GM19239 (cell line): ENCODE data around the gene DNAI1.

Experiments used
- DNase-seq: peaks from one replicate; pipeline ENCODE4 v3.0.0; 2011; ENCODE audit warnings: low spot score; ENCODE audit not compliant: insufficient read length
- FAIRE-seq: peaks from 2 replicates; lab custom pipeline; 2011; peaks lifted over from hg19 to GRCh38; lab: Jason Lieb, UNC

DNAI1 gene

DNA sequence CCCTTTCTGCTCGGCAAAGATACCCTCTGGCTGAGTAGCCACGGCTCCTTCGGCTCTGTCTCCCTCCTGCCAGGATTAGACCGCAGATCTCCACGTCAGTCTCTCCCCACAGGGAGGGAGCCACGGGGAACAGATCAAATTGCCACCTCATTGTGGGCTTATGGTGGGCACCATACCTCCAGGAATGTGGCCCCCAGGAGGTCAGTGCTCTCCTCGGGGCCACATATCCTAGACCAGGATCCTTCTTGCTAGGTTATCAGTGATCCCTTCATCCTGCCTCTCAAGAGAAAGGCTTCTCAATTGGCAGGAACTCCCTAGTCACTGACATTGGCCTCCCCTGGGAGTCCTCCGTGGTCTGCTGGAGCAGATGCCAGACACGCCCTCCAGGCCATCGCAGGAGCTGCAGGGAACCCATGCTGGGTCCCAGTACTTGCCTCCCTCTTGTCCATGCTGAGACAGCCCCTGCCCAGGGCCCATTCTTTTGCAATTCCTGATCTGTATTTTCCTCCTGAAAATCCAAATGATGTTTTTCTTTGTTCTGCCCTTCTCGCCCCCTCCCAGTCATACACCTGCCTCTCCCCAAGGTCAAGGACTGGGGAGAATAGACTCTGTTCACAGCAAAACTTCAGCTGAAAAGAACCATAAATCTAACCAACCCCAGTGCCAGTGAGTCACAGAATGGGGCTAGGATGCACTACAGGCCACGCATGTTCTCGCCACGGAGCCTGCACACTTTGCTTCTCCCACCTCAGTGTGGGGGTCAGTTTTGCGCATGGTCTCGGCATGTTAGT, 95.8 kb downstream of the DNAI1 start:
- no peak for DNase-seq
- no peak for FAIRE-seq

DNA sequence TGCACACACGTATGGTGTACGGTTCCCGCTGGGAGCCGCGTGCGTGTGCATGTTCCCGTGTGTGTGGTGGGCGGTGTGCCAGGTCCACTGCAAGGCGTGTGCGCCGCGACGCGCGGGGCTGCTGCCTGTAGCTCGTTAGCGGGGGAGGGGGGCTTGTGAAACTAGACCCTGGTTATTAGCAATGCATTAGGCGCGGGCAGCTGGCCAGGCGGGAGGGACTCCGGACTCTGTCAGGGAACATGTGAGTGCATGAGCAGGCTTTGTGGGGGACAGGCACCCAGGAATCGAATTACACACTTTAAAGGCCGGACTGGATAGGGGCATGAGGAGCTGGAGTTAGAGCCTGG, 96.4 kb downstream of the DNAI1 start:
- FAIRE-seq (no peak), DNase-seq (no peak)

DNA sequence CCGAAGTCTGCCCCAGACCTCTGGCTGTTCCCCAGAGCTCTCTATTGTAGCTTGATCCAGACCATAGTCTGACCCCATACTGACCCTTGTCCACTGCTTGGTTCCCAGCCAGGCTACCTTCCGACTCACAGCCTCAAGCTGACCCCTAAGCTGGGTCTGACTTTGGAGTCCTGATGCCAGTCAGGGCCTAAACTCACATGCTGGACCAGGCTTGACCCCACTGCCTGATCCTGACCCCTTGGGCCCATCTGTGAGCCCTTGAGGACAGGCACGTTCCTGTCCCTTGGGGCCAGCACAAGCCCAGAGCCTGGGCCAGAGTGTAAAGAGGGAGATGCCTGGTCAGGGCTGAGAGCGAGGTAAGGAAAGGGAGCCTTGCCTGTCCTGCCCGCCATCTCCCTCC, 96.9 kb downstream of the DNAI1 start:
- DNase-seq (no peak), FAIRE-seq (no peak)

DNA sequence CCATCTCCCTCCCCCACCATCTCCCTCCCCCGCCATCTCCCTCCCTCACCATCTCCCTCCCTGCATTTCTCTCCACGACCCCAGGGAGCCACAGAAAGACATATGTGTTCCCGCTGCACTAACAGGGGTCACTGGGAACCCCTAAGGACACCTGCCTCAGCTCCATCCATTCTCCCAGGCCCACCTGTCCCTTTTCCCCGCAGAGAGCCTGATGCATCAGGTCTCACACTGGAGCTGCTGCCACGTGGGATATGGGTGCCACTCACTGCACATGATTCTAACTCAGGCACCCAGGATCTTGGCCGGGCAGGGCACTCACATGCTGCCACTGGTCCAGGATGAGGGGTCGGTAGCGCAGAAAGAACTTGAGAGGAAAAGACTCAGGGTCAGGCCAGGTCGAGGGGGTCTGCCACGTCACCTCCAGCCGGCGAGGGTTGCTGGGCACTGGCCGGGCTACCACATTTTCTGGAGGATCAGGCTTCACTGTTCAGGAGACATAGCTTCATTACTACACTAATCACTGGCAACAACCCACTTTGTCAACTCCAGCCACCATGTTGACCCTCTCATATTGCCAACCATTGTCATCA, 97.4 kb downstream of the DNAI1 start:
- DNase-seq (no peak), FAIRE-seq (no peak)

DNA sequence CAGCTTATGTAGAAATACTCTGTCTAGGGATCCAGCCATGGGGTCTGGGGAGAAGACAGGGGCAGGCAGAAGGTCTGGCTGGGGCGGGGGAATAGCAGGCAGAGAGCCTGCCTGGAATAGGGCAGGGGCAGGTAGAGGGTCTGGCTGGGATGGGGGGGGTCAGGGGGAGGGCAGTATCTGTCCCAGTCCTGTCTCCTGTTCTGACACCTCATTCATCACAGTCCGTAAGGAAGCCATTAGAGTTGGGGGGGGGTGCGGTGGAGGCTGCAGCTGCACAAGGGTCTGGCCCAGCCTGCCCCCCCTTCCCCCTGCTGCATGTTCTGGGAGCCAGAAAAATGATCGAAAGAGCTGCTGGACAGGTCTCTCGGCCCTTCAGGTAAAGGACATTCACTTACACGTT, 98.3 kb downstream of the DNAI1 start:
- FAIRE-seq = no peak
- no peak for DNase-seq

DNA sequence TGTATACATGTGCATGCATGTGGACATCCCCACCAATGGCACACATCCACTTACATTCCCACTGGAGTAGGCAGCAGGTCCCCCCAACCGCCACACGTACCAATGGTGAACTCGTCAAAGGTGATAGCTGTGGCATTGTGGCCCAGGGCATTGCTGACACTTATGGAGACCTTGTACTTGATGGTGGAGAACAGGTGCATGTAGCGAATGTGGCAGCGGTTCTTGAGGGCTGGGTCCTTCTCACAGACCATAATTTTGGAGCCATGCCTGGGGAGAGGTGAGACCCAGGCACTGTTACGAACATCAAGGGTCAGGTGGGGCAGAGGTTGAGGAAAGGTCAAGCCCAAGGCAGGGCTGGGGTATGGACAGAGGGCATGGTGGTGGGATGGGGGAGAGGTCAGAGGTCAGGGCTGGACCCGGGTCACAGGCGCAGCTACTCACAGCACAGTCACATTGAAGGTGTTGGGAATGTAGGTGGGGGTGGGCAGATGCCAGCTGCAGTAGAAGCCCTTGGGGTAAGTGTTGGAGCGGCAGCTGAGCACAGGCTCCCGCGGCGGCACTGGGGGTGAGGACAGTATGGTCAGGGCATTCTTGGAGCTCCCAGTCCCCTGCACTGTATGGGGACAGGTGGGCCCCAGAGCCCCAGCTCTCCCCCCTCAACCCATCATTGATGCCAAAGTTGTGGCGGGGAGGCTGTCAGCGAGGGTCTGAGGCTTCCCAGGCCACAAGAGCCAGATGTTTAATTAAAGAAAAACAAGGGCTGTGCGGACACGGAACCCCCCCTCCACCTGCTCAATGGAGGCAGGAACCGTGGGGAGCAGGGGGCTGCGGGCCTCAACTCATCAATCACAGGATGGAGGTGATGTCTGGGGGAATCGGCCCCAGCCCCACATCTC, 99.1 kb downstream of the DNAI1 start:
- no peak for DNase-seq

DNA sequence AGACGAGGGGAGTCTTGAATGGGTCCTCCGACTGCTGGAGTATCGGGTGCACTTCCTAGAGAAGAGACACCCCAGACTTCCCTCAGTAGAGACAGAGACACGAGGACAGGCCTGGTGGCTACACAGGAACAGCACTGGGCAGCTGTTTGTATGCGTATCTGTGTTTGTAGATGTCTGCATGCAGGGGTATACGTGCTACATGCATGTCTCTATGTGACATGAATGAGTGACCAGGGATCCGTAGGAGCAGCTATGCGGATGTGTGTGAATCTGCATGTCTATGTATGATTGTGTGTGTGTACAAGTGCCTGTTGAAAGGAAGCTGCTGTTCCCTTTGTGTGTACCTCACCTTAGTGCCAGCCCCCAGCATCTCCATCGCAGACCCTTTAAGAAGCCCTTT, 99.8 kb downstream of the DNAI1 start:
- FAIRE-seq (no peak), DNase-seq (no peak)

More for the DNA sequence above, 99.1 kb downstream of the DNAI1 start:
- no peak for FAIRE-seq

DNA sequence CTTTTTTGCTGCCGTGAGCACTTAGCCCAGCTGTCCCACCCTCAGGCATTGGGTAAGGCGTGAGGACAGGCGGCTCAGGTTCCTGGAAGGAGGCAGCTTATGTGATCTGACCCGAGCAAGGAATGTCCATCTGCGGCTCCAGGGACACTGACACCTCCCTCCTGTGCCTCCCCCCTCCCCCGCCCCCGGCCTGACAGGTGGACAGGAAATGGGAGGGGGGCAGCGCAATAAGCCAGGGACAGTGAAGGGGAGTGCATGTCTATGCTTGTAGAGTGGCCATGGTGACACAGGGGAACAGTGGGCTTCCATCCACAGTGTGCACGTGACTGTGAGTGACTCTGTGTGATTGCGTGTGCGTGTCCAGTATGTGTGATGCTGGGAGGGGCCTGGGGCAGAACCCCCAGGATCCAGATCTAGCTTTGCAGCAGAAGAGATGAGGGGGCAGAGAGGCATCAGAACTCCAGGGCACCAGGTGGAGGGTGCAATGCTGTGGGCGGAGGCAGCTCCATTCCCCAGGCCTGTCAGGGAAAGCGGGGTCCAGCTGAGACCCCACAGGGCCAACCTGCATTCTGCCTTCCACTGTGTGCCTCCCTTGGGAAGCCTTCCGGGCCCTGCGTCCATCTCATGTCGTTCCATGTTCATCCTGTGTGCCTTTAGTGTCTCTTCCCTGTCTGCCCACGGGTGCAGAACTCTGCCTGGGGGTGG, 100.5 kb downstream of the DNAI1 start:
- FAIRE-seq (no peak), DNase-seq (no peak)

DNA sequence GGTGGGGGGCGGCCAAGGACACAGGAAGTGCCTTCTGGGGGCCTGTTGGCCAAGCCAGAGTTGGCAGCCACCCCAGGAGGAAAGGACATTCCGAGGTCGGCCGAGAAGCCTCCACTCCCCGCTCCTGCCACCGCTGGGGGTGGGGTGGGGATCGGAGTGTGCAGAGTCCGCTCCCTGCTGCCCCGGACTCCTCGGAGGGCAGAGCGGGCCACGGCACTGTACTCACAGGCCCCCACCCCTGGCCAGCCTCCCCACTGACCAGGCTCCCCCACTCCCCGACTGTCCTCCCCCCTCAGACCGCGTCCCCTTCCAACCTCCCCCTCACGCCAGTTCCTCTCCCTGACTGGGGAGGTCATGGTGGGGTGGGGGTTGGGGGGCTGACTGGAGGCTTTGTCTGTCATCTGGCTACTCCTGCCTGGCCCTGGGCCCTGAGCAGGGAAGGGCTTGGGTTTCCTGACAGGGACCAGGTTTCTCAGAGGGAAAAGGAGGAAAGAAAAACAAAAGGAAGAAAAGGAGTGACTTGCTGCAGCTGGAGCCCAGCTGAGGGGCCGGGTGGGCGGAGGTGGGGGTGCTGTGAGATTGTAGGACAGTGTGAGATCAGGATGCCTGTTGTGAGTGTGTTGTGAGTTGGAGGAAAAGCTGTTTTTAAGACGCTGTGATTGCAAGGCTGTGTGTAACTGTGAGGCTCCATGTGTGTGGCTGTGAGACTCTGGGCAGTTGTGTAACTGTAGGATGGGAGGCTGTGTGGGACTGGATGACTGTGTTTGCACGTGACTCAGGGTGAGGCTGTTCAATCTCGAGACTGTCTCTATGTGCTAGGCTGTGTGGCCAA, 101.2 kb downstream of the DNAI1 start:
- DNase-seq (no peak), FAIRE-seq (no peak)

DNA sequence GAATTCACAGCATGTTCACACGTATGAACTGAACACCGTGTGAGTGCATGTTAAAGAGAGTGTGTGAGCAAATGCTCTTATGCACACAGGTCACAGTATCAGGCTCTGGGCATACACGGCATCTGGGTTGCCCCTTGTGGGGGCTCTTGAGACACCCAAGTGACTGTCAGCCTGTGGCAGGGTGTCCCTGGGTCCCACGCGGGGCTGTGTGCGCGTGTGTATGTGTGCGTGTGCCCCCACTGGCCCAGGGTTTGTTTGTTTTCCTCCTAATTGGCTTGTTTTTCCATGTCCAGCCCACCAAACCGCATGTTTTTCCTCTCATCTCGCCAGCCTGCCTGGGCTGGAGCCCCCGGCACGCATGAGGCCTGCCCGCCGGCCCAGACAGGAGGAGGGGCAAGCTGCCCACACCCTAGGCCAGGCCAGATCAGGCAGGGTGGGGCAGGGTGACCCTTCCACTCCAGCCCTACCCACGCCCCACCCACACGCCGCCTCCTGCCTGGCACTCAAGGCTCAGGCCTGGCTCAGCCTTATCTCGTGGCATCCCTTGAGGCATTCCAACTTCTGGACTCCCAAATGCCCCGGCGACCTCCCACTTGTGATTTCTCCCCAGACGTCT, 102.1 kb downstream of the DNAI1 start:
- FAIRE-seq = no peak

DNA sequence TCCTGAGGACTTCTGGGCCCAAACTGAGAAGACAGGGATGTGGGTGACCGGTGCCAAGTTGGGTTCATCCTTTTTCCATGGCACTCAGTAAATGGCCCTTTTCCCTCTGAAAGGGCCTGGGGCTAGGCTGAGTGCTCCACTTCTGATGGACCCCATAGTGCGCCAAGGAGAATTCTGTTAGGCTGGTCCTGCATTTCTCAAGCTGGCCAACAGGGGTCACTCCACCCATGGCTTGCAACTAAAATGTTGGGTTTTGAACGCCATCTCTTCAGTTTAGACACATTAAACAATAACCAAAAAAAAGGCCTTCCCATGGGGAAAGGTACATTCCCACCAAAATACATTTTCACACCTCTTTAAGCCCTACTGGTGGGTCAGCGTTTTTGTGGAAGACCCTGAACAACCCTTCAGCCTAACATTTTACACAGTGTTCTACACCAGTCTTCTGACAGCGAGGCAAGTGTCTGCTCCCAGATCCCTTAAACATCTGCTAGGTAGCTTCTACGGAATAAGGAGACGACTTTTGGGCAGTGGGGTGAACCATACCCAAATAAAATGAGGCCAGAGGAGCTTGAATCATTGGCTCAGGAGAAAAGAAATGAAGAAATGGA, 103.6 kb downstream of the DNAI1 start:
- FAIRE-seq = no peak

More for the DNA sequence above, 102.1 kb downstream of the DNAI1 start:
- DNase-seq = no peak

DNA sequence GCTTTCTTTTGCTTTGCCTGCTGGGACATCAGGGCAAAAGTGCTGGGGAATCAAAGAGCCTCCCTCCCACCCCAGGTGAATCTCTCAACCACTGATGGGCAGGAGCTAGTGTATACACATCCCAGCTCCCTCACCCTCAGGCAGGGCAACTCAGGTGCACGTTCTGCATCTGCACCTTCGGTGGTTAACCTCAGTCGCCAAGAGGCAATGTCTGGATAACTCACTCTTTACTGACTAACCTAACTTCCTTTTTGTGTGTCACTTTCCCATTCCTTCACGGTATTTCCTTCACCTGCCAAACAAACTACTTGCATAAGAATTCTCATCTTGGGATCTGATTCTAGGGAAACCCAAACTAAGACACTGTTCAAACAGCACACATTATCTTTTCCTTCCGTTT, 104.7 kb downstream of the DNAI1 start:
- FAIRE-seq = peak; percentile 18
- DNase-seq = no peak

More for the DNA sequence above, 103.6 kb downstream of the DNAI1 start:
- DNase-seq = no peak

DNA sequence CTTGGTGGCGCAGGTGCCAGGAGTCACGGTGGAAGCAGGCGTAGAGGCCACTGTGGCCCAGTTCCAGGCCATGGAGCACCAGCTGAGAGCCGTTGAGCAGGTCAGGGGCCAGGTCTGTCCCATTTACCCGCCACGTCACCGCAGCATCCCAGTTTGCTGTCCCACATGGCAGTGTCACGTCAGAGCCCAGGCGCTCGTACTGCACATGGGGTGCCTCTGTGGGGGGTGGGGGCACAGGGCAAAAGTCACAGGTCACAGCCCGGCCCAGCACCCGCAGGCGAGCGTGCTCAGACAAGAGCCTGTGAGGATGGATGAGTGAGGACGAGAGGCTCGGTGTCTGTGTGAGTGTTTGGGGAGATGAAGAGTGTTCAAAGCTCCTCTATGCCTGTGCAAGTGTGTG, 106.0 kb downstream of the DNAI1 start:
- DNase-seq = no peak
- FAIRE-seq = no peak

DNA sequence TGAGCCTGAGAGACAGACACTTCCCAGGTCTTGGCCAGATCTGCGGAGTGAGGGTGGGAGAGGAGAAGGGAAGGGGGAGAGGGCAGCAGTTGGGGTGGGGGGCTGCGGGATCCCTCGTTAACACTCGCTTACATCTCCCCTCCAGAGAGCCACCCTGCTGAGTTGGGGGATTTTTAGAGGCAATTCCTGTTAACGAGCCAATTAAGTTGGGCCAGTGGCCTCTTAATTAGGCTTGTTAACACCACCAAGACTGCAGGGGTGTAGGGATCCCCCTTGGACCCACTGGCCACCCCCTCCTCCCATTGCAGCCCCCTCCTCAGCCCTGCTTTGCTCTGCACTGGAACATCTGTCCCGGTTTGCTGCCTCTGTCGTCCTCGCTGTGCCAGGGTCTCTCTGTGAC, 107.3 kb downstream of the DNAI1 start:
- no peak for FAIRE-seq

DNA sequence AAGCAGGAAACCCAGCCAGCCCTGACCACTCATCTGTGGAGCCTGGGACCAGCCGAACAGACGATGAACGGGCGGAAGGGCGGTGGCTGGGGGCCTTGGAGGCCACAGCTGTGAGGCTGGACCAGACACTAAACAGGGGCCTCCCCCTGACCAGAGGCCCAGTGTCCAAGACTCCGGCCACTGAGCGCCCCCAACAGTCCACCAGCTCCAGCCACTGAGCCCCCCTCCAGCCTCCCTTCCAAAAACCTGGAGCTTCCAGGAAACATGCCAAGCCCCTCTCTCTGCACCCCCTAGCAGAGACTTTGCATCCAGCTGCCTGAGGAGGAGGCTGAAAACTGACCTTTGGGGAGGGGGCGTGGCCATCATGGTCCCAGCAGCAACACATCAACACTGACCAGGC, 107.7 kb downstream of the DNAI1 start:
- DNase-seq (no peak), FAIRE-seq (no peak)

More for the DNA sequence above, 107.3 kb downstream of the DNAI1 start:
- no peak for DNase-seq

DNA sequence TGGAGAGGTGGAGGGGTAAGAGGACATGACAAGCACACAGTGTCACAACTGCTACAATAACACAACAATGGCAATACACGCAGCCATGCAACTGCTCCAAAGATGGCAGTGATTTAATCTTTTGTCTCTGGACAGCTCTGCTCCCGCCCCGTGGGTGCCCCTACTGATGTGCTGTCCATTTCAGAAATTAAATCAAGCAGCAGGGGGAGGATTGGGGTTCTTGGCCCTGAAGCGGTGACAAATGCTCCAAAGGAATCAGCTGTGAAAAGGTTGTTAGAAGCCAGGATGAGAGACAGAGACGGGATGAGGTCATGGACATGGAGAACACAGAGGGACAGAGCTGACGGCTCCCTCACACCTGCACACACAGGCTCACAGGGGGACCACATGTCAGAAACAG, 108.4 kb downstream of the DNAI1 start:
- FAIRE-seq (no peak), DNase-seq (no peak)

DNA sequence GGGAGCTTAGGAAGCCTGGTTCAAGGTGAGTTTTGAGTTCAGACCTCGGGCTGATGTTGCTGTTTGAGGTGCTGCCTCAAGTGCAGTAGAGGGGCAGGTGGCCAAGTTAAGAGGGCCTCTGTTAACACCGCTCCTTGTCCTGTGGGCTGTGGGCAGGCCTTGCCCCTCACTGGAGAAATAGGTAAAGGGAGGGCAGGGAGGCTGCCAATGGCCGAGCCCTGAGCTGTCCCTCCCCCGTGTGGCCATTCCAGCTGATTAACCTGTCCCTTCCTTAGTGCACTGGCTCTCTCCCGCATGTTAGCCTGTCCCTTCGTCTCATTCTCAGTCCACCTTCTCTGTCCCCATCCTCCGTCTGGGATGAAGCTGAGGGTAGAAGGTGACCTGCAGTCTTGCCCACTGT, 109.5 kb downstream of the DNAI1 start:
- DNase-seq (no peak), FAIRE-seq (no peak)

DNA sequence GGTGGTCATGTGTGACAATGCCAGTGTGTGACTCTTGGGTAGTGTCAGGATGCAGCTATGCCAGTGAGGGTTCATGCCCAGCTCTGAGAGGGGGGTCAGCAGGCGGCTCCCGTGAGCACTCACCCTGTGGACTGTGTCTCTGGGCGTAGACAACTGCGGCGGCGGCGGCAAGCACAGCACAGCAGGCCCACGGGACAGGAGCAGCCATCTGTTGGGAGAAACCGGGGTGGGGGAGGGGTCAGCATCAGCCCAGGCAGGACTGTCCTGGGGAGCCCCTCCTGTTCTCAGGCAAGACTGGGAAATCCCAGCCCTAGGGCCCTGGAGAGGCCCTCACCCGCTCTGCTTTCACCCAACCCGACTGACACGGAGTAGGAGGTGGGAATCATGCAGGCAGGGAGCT, 110.2 kb downstream of the DNAI1 start:
- no peak for FAIRE-seq
- no peak for DNase-seq

DNA sequence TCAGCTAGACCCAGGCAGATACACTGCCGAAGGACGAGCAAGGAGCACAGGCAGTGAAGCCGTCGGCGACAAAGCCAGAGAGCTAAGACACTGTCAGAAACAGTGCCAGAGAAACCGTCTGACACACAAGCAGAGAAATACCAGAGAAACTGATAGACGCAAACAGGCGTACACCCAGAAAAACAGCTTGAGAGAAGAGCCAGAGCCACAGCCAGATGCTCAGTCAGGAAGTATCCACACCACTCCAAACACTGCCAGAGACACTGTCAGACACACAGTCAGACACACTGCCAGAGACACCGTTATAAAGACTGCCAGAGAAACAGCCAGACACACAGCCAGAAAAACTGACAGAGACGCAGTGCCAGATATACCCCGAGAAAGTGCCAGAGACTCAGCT, 111.8 kb downstream of the DNAI1 start:
- no peak for DNase-seq
- FAIRE-seq = no peak
